B cell (primary cell): ENCODE results near the gene ATXN2. TPM values are rescaled to one million over a fixed set of nuclear protein-coding genes. Genes with fewer than 3 reads are reported as not detected.

Source experiments
- ATAC-seq: fragments of 200-7000 bp; cut with Tn5 transposase; one replicate; pipeline ENCODE4 v1.10.0; 2021; ENCODE audit warnings: low read depth, mild to moderate bottlenecking, moderate number of reproducible peaks, moderate library complexity
- CTCF ChIA-PET: fragments of 350-600 bp; sonication (Branson Sonifier 250); formaldehyde crosslinking; loops from one replicate; lab custom pipeline; 2021; ENCODE audit warnings: antibody characterized with exemption, inconsistent platforms; lab: Charles Lee
- POLR2A ChIA-PET: fragments of 350-600 bp; sonication (Branson Sonifier 250); formaldehyde crosslinking; loops from one replicate; lab custom pipeline; 2021; ENCODE audit warnings: antibody characterized with exemption; lab: Charles Lee
- DNase-seq: peaks from one replicate; pipeline ENCODE4 v3.0.0; 2013
- H2AFZ ChIP-seq: 2 replicates; pipeline ENCODE4 v1.6.1; 2012; ENCODE audit warnings: mild to moderate bottlenecking, low read depth, low read length; ENCODE audit not compliant: insufficient read depth, poor library complexity, severe bottlenecking
- H3K27ac ChIP-seq, 2 donors: 1 replicate in 1 of 2; 2 replicates in 1 of 2; pipeline ENCODE4 v1.5.1; 2012 to 2013; ENCODE audit warnings: low read length in 2 of 2, mild to moderate bottlenecking in 2 of 2, moderate library complexity in 1 of 2
- H3K27me3 ChIP-seq, 4 experiments: fragments of 200-600 bp in 1 of 4; sonication (generic) in 1 of 4; replicated peaks in 1 of 4; 1 replicate in 2 of 4; 2 replicates in 2 of 4; pipeline versions ENCODE4 v1.6.1 to v1.7.0; 2013 to 2016; ENCODE audit warnings: low read length in 3 of 4, mild to moderate bottlenecking in 2 of 4, mixed read lengths in 1 of 4, moderate library complexity in 1 of 4; ENCODE audit not compliant: insufficient read depth in 4 of 4, control insufficient read depth in 3 of 4; ENCODE audit errors: control extremely low read depth in 1 of 4
- H3K36me3 ChIP-seq, 2 experiments: replicated peaks in 1 of 2; 1 replicate in 1 of 2; 2 replicates in 1 of 2; pipeline versions ENCODE4 v1.6.1 to v1.7.1; 2013; ENCODE audit warnings: low read length in 1 of 2; ENCODE audit not compliant: insufficient read depth in 2 of 2, control insufficient read depth in 1 of 2; ENCODE audit errors: control extremely low read depth in 1 of 2, extremely low read depth in 1 of 2
- H3K4me1 ChIP-seq, 2 donors: fragments of 200-600 bp in 1 of 2; sonication (generic) in 1 of 2; 1 replicate in 1 of 2; 2 replicates in 1 of 2; pipeline versions ENCODE4 v1.5.1 to v1.6.1; 2013 to 2017; ENCODE audit warnings: low read length in 2 of 2; ENCODE audit not compliant: control insufficient read depth in 2 of 2, insufficient read depth in 2 of 2
- H3K4me2 ChIP-seq: replicated peaks from 2 replicates; pipeline ENCODE3; 2012; ENCODE audit warnings: mild to moderate bottlenecking, low read depth, low read length; ENCODE audit not compliant: poor library complexity, severe bottlenecking
- H3K4me3 ChIP-seq, 5 experiments: fragments of 200-600 bp in 1 of 5; sonication (generic) in 1 of 5; 1 replicate in 3 of 5; 2 replicates in 2 of 5; pipeline versions ENCODE4 v1.5.1 to v1.7.0; 2011 to 2016; ENCODE audit warnings: low read length in 4 of 5, mild to moderate bottlenecking in 4 of 5, low read depth in 2 of 5, control low read depth in 1 of 5, moderate library complexity in 1 of 5; ENCODE audit not compliant: insufficient read depth in 1 of 5; ENCODE audit errors: control extremely low read depth in 1 of 5, extremely low read depth in 1 of 5
- H3K79me2 ChIP-seq: fragments of 200-600 bp; sonication (generic); one replicate; pipeline ENCODE4 v1.6.0; 2016; ENCODE audit warnings: low read length; ENCODE audit not compliant: control insufficient read depth, insufficient read depth
- H3K9ac ChIP-seq: fragments of 200-600 bp; sonication (generic); 2 replicates; pipeline ENCODE4 v1.6.1; 2017; ENCODE audit warnings: mild to moderate bottlenecking, low read length, moderate library complexity
- H3K9me3 ChIP-seq, 3 donors: one replicate each; pipeline versions ENCODE4 v1.6.1 to v1.7.1; 2013; ENCODE audit warnings: low read length in 2 of 3; ENCODE audit not compliant: control insufficient read depth in 2 of 3, insufficient read depth in 1 of 3; ENCODE audit errors: control extremely low read depth in 1 of 3
- H4K20me1 ChIP-seq: 2 replicates; pipeline ENCODE4 v1.6.0; 2012; ENCODE audit warnings: mild to moderate bottlenecking, low read length; ENCODE audit not compliant: insufficient read depth, control insufficient read depth, poor library complexity, severe bottlenecking
- H3K27ac Mint-ChIP-seq: one replicate; pipeline ENCODE4 v1.8.0; 2021; ENCODE audit warnings: mixed read lengths
- H3K27me3 Mint-ChIP-seq: one replicate; pipeline ENCODE4 v1.8.0; 2021; ENCODE audit warnings: mixed read lengths
- H3K4me1 Mint-ChIP-seq: one replicate; pipeline ENCODE4 v1.8.0; 2021; ENCODE audit warnings: mixed read lengths
- H3K4me3 Mint-ChIP-seq: one replicate; pipeline ENCODE4 v1.8.0; 2021; ENCODE audit warnings: mixed read lengths
- H3K9me3 Mint-ChIP-seq: one replicate; pipeline ENCODE4 v1.8.0; 2022; ENCODE audit warnings: mixed read lengths; ENCODE audit not compliant: insufficient read depth
- EZH2 ChIP-seq: IDR thresholded peaks from 2 replicates; pipeline ENCODE4 v1.6.1; 2012; ENCODE audit warnings: borderline replicate concordance, low read depth, mild to moderate bottlenecking, moderate library complexity, low read length; ENCODE audit not compliant: insufficient read depth, poor library complexity, severe bottlenecking
- WGBS: methylation state at CpG from one replicate; pipeline ENCODE4 v1.1.5; 2013; ENCODE audit warnings: missing lambda C conversion rate; ENCODE audit not compliant: insufficient coverage; 5-methylcytosine and 5-hydroxymethylcytosine counted together
- intact Hi-C: fragments of 100-400 bp; cut with micrococcal nuclease; formaldehyde crosslinking; loops from one replicate; pipeline ENCODE4 v1.10.0; 2022
- polyA plus RNA-seq: library from polyadenylated mRNA; depleted of rRNA; stranded (reverse); fragments of >200 nt; gene quantifications from 2 replicates; pipeline ENCODE4 v1.2.3, GENCODE V29; 2012
- total RNA-seq, 2 donors: library from RNA; stranded (reverse); fragments of 120-200 nt in 1 of 2; gene quantifications; 1 replicate in 1 of 2; 2 replicates in 1 of 2; pipeline versions ENCODE4 v1.2.3 to v1.2.4, GENCODE V29; 2013 to 2022
- TF ChIP-seq, protein P1 (sequence below): fragments of 200-600 bp; IDR thresholded peaks from one replicate; pipeline ENCODE4 v1.8.0; 2022; ENCODE audit warnings: antibody characterized with exemption, mild to moderate bottlenecking

The ATXN2 gene
- total and polyA plus RNA-seq, 2 donors (not counting 1 experiment from before 2014, with no cell fraction given): 28.2 to 83.8 TPM

DNA sequence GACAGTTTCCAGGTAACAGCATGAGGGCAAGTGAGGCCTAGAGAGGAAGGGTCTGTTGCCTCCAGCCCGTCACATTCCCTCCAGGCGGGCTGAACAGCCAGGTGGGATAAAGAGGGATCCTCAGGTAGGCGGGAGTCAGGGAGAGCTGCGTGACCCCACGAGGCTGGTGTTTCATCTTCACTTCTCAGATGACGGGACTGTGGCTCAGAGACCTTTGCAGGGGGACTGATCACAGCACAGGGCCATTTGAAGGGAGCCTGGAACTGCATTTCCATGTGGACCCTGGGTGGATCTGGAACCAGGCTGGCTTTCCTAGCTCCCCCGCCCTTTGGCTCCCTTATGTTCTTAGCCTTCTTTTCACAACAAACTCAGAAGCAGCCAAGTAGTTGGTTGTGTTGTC, 156.0 kb downstream of the ATXN2 start:
- Mint-ChIP-seq H3K9me3 (no peaks in the 10 kb centered on the region), H3K4me3 (peak overlapping the region; percentile 32), H3K27ac (peak overlapping the region; percentile 81), H3K27me3 (no peaks in the 10 kb centered on the region), H3K4me1 (peaks cover 75% of the 10 kb centered on the region)
- H3K27me3 ChIP-seq: no peaks in the 10 kb centered on the region
- H2AFZ ChIP-seq: no peak overlapping the region
- H3K9me3 ChIP-seq: no peaks in the 10 kb centered on the region
- no peak overlapping the region for H3K4me3 ChIP-seq
- intact Hi-C loops: no loop called here
- DNase-seq: peak; percentile 16
- no peak overlapping the region for H3K9ac ChIP-seq
- POLR2A ChIA-PET: interaction anchor here (1.1 to 3.3 kb wide), 3 partner anchors 8 to 39 kb away, joined by 3 to 42 read pairs (median 4); no protein-coding TSS in a partner anchor
- WGBS: 100% methylated on average over 6 of the region's 7 CpGs
- TF ChIP-seq, protein P1, sequence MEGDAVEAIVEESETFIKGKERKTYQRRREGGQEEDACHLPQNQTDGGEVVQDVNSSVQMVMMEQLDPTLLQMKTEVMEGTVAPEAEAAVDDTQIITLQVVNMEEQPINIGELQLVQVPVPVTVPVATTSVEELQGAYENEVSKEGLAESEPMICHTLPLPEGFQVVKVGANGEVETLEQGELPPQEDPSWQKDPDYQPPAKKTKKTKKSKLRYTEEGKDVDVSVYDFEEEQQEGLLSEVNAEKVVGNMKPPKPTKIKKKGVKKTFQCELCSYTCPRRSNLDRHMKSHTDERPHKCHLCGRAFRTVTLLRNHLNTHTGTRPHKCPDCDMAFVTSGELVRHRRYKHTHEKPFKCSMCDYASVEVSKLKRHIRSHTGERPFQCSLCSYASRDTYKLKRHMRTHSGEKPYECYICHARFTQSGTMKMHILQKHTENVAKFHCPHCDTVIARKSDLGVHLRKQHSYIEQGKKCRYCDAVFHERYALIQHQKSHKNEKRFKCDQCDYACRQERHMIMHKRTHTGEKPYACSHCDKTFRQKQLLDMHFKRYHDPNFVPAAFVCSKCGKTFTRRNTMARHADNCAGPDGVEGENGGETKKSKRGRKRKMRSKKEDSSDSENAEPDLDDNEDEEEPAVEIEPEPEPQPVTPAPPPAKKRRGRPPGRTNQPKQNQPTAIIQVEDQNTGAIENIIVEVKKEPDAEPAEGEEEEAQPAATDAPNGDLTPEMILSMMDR: no peak
- no peak for TF ChIP-seq EZH2
- H3K36me3 ChIP-seq: peaks cover 0 to 45% of the 10 kb centered on the region in 2 experiments
- peaks cover 43 to 84% of the 10 kb centered on the region in 2 donors for H3K4me1 ChIP-seq
- peak overlapping the region in 1 of 2 donors; percentile 89 for H3K27ac ChIP-seq
- H3K79me2 ChIP-seq: peaks cover 94% of the 10 kb centered on the region
- ATAC-seq: no peak
- peaks cover 75% of the 10 kb centered on the region for H4K20me1 ChIP-seq
- CTCF ChIA-PET: interaction anchor here (4.0 to 42.0 kb wide), 4 partner anchors 8 to 40 kb away, joined by 17 to 1472 read pairs (median 46); partner anchors contain the start of gene SH2B3
- H3K4me2 ChIP-seq: no peak overlapping the region

DNA sequence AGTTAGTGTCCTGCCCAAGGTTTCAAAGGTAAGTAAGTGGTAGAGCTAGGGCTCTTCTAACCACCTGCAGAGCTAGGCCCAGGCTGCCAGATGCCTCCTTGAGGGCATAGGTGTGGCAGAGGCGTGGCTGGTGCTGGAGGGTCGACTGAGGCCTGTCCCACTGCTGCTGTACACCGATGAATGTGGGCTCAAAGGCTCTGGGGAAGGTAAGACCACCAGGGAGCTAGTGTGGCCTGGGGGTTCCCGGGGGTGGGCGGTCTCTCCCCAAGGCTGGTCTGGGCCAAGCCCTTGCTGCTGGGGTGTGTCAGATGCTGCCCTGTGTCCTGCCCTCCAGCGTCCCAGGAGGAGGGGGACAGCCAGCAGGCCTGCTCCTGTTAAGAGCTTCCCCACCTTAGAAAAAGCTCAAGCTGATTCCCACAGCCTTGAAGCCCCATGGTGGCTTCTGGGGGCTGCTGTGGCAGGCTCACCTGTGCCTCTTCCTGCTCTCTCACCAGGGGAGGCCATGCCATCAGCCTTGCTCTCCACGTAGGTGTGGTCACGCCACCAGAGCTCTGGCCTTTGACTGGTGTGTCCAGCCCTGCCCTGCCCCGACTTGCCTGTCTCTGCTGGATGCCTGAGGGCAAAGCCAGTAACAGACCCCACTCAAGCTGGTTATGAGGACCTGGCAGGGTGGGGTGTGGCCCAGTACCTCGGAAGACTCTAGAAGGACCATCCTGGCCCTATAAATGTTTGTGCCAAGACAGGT, 156.6 kb downstream of the ATXN2 start:
- 90% methylated on average over 10 of the region's 10 CpGs for WGBS
- H3K9ac ChIP-seq: no peak overlapping the region

More for the DNA sequence above, 156.6 kb downstream of the ATXN2 start:
- no peaks in the 10 kb centered on the region for H3K27me3 ChIP-seq
- peaks cover 0 to 39% of the 10 kb centered on the region in 2 experiments for H3K36me3 ChIP-seq
- no peak overlapping the region for H3K4me3 ChIP-seq
- H3K4me3 Mint-ChIP-seq: no peak overlapping the region
- no peaks in the 10 kb centered on the region for H3K9me3 Mint-ChIP-seq
- H3K4me1 ChIP-seq: peaks cover 49 to 86% of the 10 kb centered on the region in 2 donors
- no peaks in the 10 kb centered on the region for H3K9me3 ChIP-seq
- DNase-seq (peak; percentile 21), ATAC-seq (no peak)
- ChIA-PET POLR2A (interaction anchor here (0.6 to 1.3 kb wide), 3 partner anchors 34 to 40 kb away, joined by 3 to 4 read pairs (median 4); no protein-coding TSS in a partner anchor), CTCF (interaction anchor here (1.1 to 42.0 kb wide), 5 partner anchors 8 to 39 kb away, joined by 3 to 1472 read pairs (median 30); partner anchors contain the start of gene SH2B3)
- no peak overlapping the region for H3K4me2 ChIP-seq
- intact Hi-C loops: no loop called here
- H3K27ac ChIP-seq: peak overlapping the region in 1 of 2 donors; percentile 89
- H3K4me1 Mint-ChIP-seq: peaks cover 78% of the 10 kb centered on the region
- peaks cover 81% of the 10 kb centered on the region for H4K20me1 ChIP-seq
- H3K79me2 ChIP-seq: peaks cover 94% of the 10 kb centered on the region
- TF ChIP-seq, protein P1: no peak
- TF ChIP-seq EZH2: no peak
- H2AFZ ChIP-seq: no peak overlapping the region
- H3K27ac Mint-ChIP-seq: peak overlapping the region; percentile 81
- no peaks in the 10 kb centered on the region for H3K27me3 Mint-ChIP-seq
